Smooth muscle cell (in vitro differentiated cells): ENCODE data around the gene ELFN1. TPM values are rescaled to one million over a fixed set of nuclear protein-coding genes. Genes with fewer than 3 reads are reported as not detected.

Source experiments
- DNase-seq: peaks from one replicate; lab custom pipeline; 2025; ENCODE audit not compliant: unreplicated experiment; lab: John Stamatoyannopoulos, UW
- H2AFZ ChIP-seq: fragments of 200-600 bp; sonication (generic); 2 replicates; pipeline ENCODE4 v1.6.0; 2016; ENCODE audit warnings: antibody characterized with exemption, low read depth, mild to moderate bottlenecking
- H3F3A ChIP-seq: fragments of 200-600 bp; sonication (generic); 2 replicates; pipeline ENCODE4 v1.6.0; 2017; ENCODE audit warnings: antibody characterized with exemption, low read depth
- H3K27ac ChIP-seq: fragments of 200-600 bp; sonication (generic); 2 replicates; pipeline ENCODE4 v1.5.1; 2016; ENCODE audit warnings: low read depth, mild to moderate bottlenecking
- H3K27me3 ChIP-seq: fragments of 200-600 bp; sonication (generic); 2 replicates; pipeline ENCODE4 v1.6.1; 2016; ENCODE audit warnings: low read depth, mild to moderate bottlenecking
- H3K36me3 ChIP-seq: fragments of 200-600 bp; sonication (generic); 2 replicates; pipeline ENCODE4 v1.5.1; 2016; ENCODE audit warnings: low read depth
- H3K4me1 ChIP-seq: fragments of 200-600 bp; sonication (generic); 2 replicates; pipeline ENCODE4 v1.5.1; 2016; ENCODE audit warnings: low read depth
- H3K4me2 ChIP-seq: fragments of 200-600 bp; sonication (generic); 2 replicates; pipeline ENCODE4 v1.6.0; 2016; ENCODE audit warnings: mild to moderate bottlenecking
- H3K4me3 ChIP-seq: fragments of 200-600 bp; sonication (generic); 2 replicates; pipeline ENCODE4 v1.5.1; 2016; ENCODE audit warnings: mild to moderate bottlenecking
- H3K79me2 ChIP-seq: fragments of 200-600 bp; sonication (generic); 2 replicates; pipeline ENCODE4 v1.6.0; 2016; ENCODE audit warnings: low read depth, mild to moderate bottlenecking
- H3K9ac ChIP-seq: fragments of 200-600 bp; sonication (generic); 2 replicates; pipeline ENCODE4 v1.6.0; 2016; ENCODE audit warnings: low read depth
- H3K9me3 ChIP-seq: fragments of 200-600 bp; sonication (generic); replicated peaks from 2 replicates; pipeline ENCODE4 v1.5.1; 2016; ENCODE audit warnings: low read depth
- H4K20me1 ChIP-seq: fragments of 200-600 bp; sonication (generic); 2 replicates; pipeline ENCODE4 v1.6.0; 2016; ENCODE audit warnings: low read depth
- CTCF ChIP-seq: fragments of 200-600 bp; sonication (generic); IDR thresholded peaks from 2 replicates; pipeline ENCODE4 v1.5.1; 2017; ENCODE audit warnings: borderline replicate concordance, mild to moderate bottlenecking, antibody characterized with exemption; ENCODE audit not compliant: insufficient read depth, poor library complexity, severe bottlenecking
- WGBS: methylation state at CpG from one replicate; pipeline ENCODE4 v1.1.7; 2016; ENCODE audit warnings: low lambda C conversion rate; 5-methylcytosine and 5-hydroxymethylcytosine counted together
- polyA plus RNA-seq: library from polyadenylated mRNA; unstranded; fragments of >200 nt; fragmentation: Nextera tagmentation; extraction: Ambion mirVana; gene quantifications from 2 replicates; pipeline ENCODE4 v1.2.1, GENCODE V29; 2016
- total RNA-seq: library from RNA; depleted of rRNA; stranded (reverse); fragments of >200 nt; gene quantifications from 2 replicates; pipeline ENCODE4 v1.2.3, GENCODE V29; 2014

ELFN1 gene
- total and polyA plus RNA-seq, 2 experiments from 2014 or later, result 4.2 to 6.2 TPM

GRCh38 chr7:1727812-1728570 lies 57.9 kb downstream of the ELFN1 start:
- H3K79me2 ChIP-seq, result no peaks in the 10 kb centered on the region
- no peak overlapping the region for H2AFZ ChIP-seq
- H3F3A ChIP-seq, result no peaks in the 10 kb centered on the region
- H3K4me3 ChIP-seq, result no peak overlapping the region
- 82% methylated on average over 15 of the region's 15 CpGs for WGBS
- no peak for TF ChIP-seq CTCF
- peaks cover 12% of the 10 kb centered on the region for H3K9me3 ChIP-seq
- H3K27me3 ChIP-seq, result no peaks in the 10 kb centered on the region
- no peak overlapping the region for H3K27ac ChIP-seq
- no peak overlapping the region for H3K4me2 ChIP-seq
- no peaks in the 10 kb centered on the region for H4K20me1 ChIP-seq
- H3K36me3 ChIP-seq, result no peaks in the 10 kb centered on the region
- no peak for DNase-seq
- H3K4me1 ChIP-seq, result no peaks in the 10 kb centered on the region
- H3K9ac ChIP-seq, result no peak overlapping the region

- DNase-seq, result no peak
- H3K4me1 ChIP-seq, result no peaks in the 10 kb centered on the region
- H3K79me2 ChIP-seq, result no peaks in the 10 kb centered on the region
- H3K9me3 ChIP-seq, result peaks cover 12% of the 10 kb centered on the region
- WGBS, result 93% methylated on average over 8 of the region's 8 CpGs
- no peaks in the 10 kb centered on the region for H3K27me3 ChIP-seq
- no peak for TF ChIP-seq CTCF
- no peak overlapping the region for H2AFZ ChIP-seq
- no peaks in the 10 kb centered on the region for H3F3A ChIP-seq
- H3K4me2 ChIP-seq, result no peak overlapping the region
- no peak overlapping the region for H3K9ac ChIP-seq
- H4K20me1 ChIP-seq, result no peaks in the 10 kb centered on the region
- no peaks in the 10 kb centered on the region for H3K36me3 ChIP-seq
- no peak overlapping the region for H3K4me3 ChIP-seq
- H3K27ac ChIP-seq, result no peak overlapping the region
Measured at GRCh38 chr7:1729183-1729582, 59.1 kb downstream of the ELFN1 start.

GRCh38 chr7:1729773-1730172 lies 59.7 kb downstream of the ELFN1 start:
- Histone ChIP-seq H4K20me1 (no peaks in the 10 kb centered on the region), H3K27me3 (no peaks in the 10 kb centered on the region), H3K9ac (no peak overlapping the region), H3K36me3 (no peaks in the 10 kb centered on the region), H3F3A (no peaks in the 10 kb centered on the region), H3K4me3 (no peak overlapping the region), H3K27ac (no peak overlapping the region), H3K9me3 (peaks cover 12% of the 10 kb centered on the region), H2AFZ (no peak overlapping the region), H3K4me2 (no peak overlapping the region), H3K4me1 (no peaks in the 10 kb centered on the region), H3K79me2 (no peaks in the 10 kb centered on the region)
- no peak for DNase-seq
- TF ChIP-seq CTCF, result no peak
- WGBS, result 95% methylated on average over 16 of the region's 16 CpGs

GRCh38 chr7:1732072-1732471 lies 62.0 kb downstream of the ELFN1 start:
- Histone ChIP-seq H3F3A (no peaks in the 10 kb centered on the region), H3K4me1 (no peaks in the 10 kb centered on the region), H3K79me2 (no peaks in the 10 kb centered on the region), H2AFZ (no peak overlapping the region), H3K36me3 (no peaks in the 10 kb centered on the region), H3K27ac (no peak overlapping the region), H3K27me3 (no peaks in the 10 kb centered on the region), H3K9ac (no peak overlapping the region), H4K20me1 (no peaks in the 10 kb centered on the region), H3K4me2 (no peak overlapping the region), H3K4me3 (no peak overlapping the region), H3K9me3 (peaks cover 12% of the 10 kb centered on the region)
- DNase-seq, result no peak
- no peak for TF ChIP-seq CTCF
- 85% methylated on average over 7 of the region's 7 CpGs for WGBS
